PC-3 (cell line): ENCODE results near the gene DSCAM. TPM values are rescaled to one million over a fixed set of nuclear protein-coding genes. Genes with fewer than 3 reads are reported as not detected.

Source experiments
- ATAC-seq: fragments of 200-7000 bp; cut with Tn5 transposase; 2 replicates; pipeline ENCODE4 v1.9.1; 2020; ENCODE audit warnings: mild to moderate bottlenecking, moderate library complexity
- BruUV-seq: library from RNA; stranded (reverse); fragments of 400-500 nt; replicated peaks from 2 replicates; lab custom pipeline; 2021; lab: Mats Ljungman, UMichigan
- CTCF ChIA-PET: fragments of 300-600 bp; sonication (Branson Sonifier 250); formaldehyde crosslinking; loops from one replicate; lab custom pipeline; 2022; ENCODE audit warnings: antibody characterized with exemption; lab: Charles Lee
- POLR2A ChIA-PET: fragments of 300-600 bp; sonication (Branson Sonifier 250); formaldehyde crosslinking; loops from one replicate; lab custom pipeline; 2022; ENCODE audit warnings: antibody characterized with exemption; ENCODE audit not compliant: unreplicated experiment; lab: Charles Lee
- DNase-seq: peaks from one replicate; pipeline ENCODE4 v3.0.0-alpha.2; 2015
- H2AFZ ChIP-seq: fragments of 300-600 bp; sonication (generic); 2 replicates; pipeline ENCODE4 v1.6.0; 2016; ENCODE audit warnings: antibody characterized with exemption, low read length
- H3F3A ChIP-seq: fragments of 300-600 bp; sonication (generic); one replicate; pipeline ENCODE4 v1.6.0; 2017; ENCODE audit warnings: antibody characterized with exemption, low read length, control low read depth, mild to moderate bottlenecking; ENCODE audit not compliant: unreplicated experiment
- H3K27ac ChIP-seq: fragments of 300-600 bp; sonication (generic); 2 replicates; pipeline ENCODE4 v1.5.1; 2016; ENCODE audit warnings: mild to moderate bottlenecking, low read length
- H3K27me3 ChIP-seq: fragments of 300-600 bp; sonication (generic); 2 replicates; pipeline ENCODE4 v1.6.1; 2016; ENCODE audit warnings: low read length, mixed read lengths
- H3K36me3 ChIP-seq: fragments of 300-600 bp; sonication (generic); 2 replicates; pipeline ENCODE4 v1.6.1; 2016; ENCODE audit warnings: low read depth, mixed run types, low read length, mixed read lengths
- H3K4me1 ChIP-seq: fragments of 300-600 bp; sonication (generic); 2 replicates; pipeline ENCODE4 v1.5.1; 2016; ENCODE audit warnings: low read length; ENCODE audit not compliant: insufficient read depth
- H3K4me2 ChIP-seq: fragments of 300-600 bp; sonication (generic); 2 replicates; pipeline ENCODE4 v1.6.0; 2016; ENCODE audit warnings: low read length
- H3K4me3 ChIP-seq: fragments of 300-600 bp; sonication (generic); 2 replicates; pipeline ENCODE4 v1.5.1; 2016; ENCODE audit warnings: mild to moderate bottlenecking, low read length, mixed read lengths
- H3K79me2 ChIP-seq: fragments of 300-600 bp; sonication (generic); 2 replicates; pipeline ENCODE4 v1.6.1; 2017; ENCODE audit warnings: low read length, mixed read lengths
- H3K9ac ChIP-seq: fragments of 300-600 bp; sonication (generic); 2 replicates; pipeline ENCODE4 v1.6.0; 2016; ENCODE audit warnings: mild to moderate bottlenecking, low read length
- H3K9me2 ChIP-seq: fragments of 300-600 bp; sonication (generic); replicated peaks from 2 replicates; pipeline ENCODE4 v1.6.1; 2016; ENCODE audit warnings: mixed run types, low read length, mixed read lengths
- H3K9me3 ChIP-seq: fragments of 300-600 bp; sonication (generic); 2 replicates; pipeline ENCODE4 v1.6.1; 2016; ENCODE audit warnings: low read length, mixed read lengths
- H4K20me1 ChIP-seq: fragments of 300-600 bp; sonication (generic); 2 replicates; pipeline ENCODE4 v1.6.1; 2016; ENCODE audit warnings: low read length, mixed read lengths
- CTCF ChIP-seq: fragments of 300-600 bp; sonication (generic); conservative IDR thresholded peaks from 2 replicates; pipeline ENCODE4 v1.5.1; 2017; ENCODE audit warnings: antibody characterized with exemption, low read depth, mild to moderate bottlenecking, low read length
- EZH2 ChIP-seq: fragments of 300-600 bp; sonication (generic); IDR thresholded peaks from one replicate; pipeline ENCODE4 v1.6.1; 2017; ENCODE audit warnings: antibody characterized with exemption, mild to moderate bottlenecking, low read length; ENCODE audit not compliant: unreplicated experiment
- EZH2phosphoT487 ChIP-seq: fragments of 300-600 bp; sonication (generic); IDR thresholded peaks from 2 replicates; pipeline ENCODE4 v1.6.1; 2018; ENCODE audit warnings: mild to moderate bottlenecking, antibody characterized with exemption, low read length, borderline replicate concordance
- intact Hi-C: fragments of 100-400 bp; cut with micrococcal nuclease; formaldehyde crosslinking; loops from 2 replicates; pipeline ENCODE4 v1.9.0; 2023
- total RNA-seq: library from RNA; depleted of rRNA; stranded (reverse); fragments of >200 nt; gene quantifications from 2 replicates; pipeline ENCODE4 v1.2.3, GENCODE V29; 2014

Gene DSCAM
- total RNA-seq, 1 experiment from 2014 or later: not detected

- Histone ChIP-seq H3K4me1 (no peaks in the 10 kb centered on the region), H3K9me3 (0 out of 2 replicates have a peak, but pooled peaks cover 5% of the 10 kb centered on the region), H2AFZ (no peak overlapping the region), H3F3A (no peaks in the 10 kb centered on the region), H3K9me2 (no peaks in the 10 kb centered on the region), H3K4me2 (no peak overlapping the region), H3K36me3 (no peaks in the 10 kb centered on the region), H3K27me3 (0 out of 2 replicates have a peak, but pooled peaks cover 5% of the 10 kb centered on the region), H4K20me1 (no peaks in the 10 kb centered on the region), H3K9ac (no peak overlapping the region), H3K27ac (no peak overlapping the region), H3K4me3 (no peak overlapping the region), H3K79me2 (no peaks in the 10 kb centered on the region)
- no TSS peak for BruUV-seq
- ChIA-PET CTCF (no interaction called here), POLR2A (no interaction called here)
- ATAC-seq (no peak), DNase-seq (no peak)
- TF ChIP-seq EZH2 (no peak), EZH2phosphoT487 (no peak), CTCF (no peak)
- intact Hi-C loops: no loop called here
Measured at GRCh38 chr21:40472013-40472412, 374.9 kb downstream of the DSCAM start.

- no peak overlapping the region for H3K9ac ChIP-seq
- ChIA-PET CTCF (no interaction called here), POLR2A (no interaction called here)
- no peaks in the 10 kb centered on the region for H3K9me2 ChIP-seq
- intact Hi-C loops: no loop called here
- TF ChIP-seq EZH2 (no peak), EZH2phosphoT487 (no peak), CTCF (no peak)
- H3K9me3 ChIP-seq: 0 out of 2 replicates have a peak, but pooled peaks cover 5% of the 10 kb centered on the region
- no peaks in the 10 kb centered on the region for H3K79me2 ChIP-seq
- 0 out of 2 replicates have a peak, but pooled peaks cover 5% of the 10 kb centered on the region for H3K27me3 ChIP-seq
- no TSS peak for BruUV-seq
- H3K27ac ChIP-seq: no peak overlapping the region
- ATAC-seq (no peak), DNase-seq (no peak)
- H2AFZ ChIP-seq: no peak overlapping the region
- H3K4me3 ChIP-seq: no peak overlapping the region
- H3F3A ChIP-seq: no peaks in the 10 kb centered on the region
- no peaks in the 10 kb centered on the region for H3K4me1 ChIP-seq
- no peaks in the 10 kb centered on the region for H3K36me3 ChIP-seq
- no peaks in the 10 kb centered on the region for H4K20me1 ChIP-seq
- no peak overlapping the region for H3K4me2 ChIP-seq
Measured at GRCh38 chr21:40471103-40471502, 375.9 kb downstream of the DSCAM start.

GRCh38 chr21:40466893-40467483 is 380.0 kb downstream of the DSCAM start:
- intact Hi-C loops: loop anchor here (2.0 kb wide), 1 partner anchor 376 kb away; no protein-coding TSS in a partner anchor
- BruUV-seq: no TSS peak
- Histone ChIP-seq H3K9me3 (no peaks in the 10 kb centered on the region), H3K4me2 (no peak overlapping the region), H3K27ac (no peak overlapping the region), H3K4me1 (no peaks in the 10 kb centered on the region), H3K9me2 (no peaks in the 10 kb centered on the region), H3K9ac (no peak overlapping the region), H3K27me3 (0 out of 2 replicates have a peak, but pooled peaks cover 9% of the 10 kb centered on the region), H3F3A (no peaks in the 10 kb centered on the region), H3K79me2 (no peaks in the 10 kb centered on the region), H3K36me3 (no peaks in the 10 kb centered on the region), H2AFZ (no peak overlapping the region), H3K4me3 (no peak overlapping the region), H4K20me1 (no peaks in the 10 kb centered on the region)
- ChIA-PET POLR2A (no interaction called here), CTCF (no interaction called here)
- ATAC-seq (no peak), DNase-seq (peak; percentile 60)
- TF ChIP-seq EZH2: no peak
- peak; percentile 79 for TF ChIP-seq CTCF
